ENCODE results near the gene AGRP.
A peak's percentile ranks its signal among the peaks of the same experiment; 100 is the strongest.
"Not testable (repeated sequence)": the region's sequence is repeated elsewhere in the genome, so short reads cannot be mapped to it uniquely, and the experiment has no call there.

The AGRP gene

DNA sequence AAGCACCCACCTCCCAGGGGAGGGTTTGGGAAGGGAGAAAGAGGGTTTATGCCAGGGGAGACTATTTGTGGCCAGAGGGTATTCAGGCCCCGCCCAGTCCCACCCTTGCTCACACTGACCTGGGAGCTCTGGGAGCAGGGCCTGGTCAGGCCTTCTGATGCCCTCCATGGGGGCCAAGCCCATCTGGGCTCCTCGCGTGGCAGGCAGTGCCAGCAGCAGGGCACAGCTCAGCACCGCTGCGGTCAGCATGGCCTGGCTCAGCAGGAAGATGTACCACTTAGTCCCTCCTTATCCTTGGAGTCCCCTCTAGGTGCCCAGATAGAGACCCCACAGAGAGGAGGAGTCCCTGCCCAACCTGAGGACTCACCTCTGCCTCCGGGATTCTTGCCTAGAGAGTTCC, at the start of gene AGRP:
Gene AGRP (minus strand): TSS at position 398 of the 400 bp plus-strand sequence. CDS start 149 bp downstream, at position 249.
- no peak for DNase-seq

- no peak for DNase-seq
These were observed 47.9 kb upstream of the AGRP start for GRCh38 chr16:67531247-67531646.

DNA sequence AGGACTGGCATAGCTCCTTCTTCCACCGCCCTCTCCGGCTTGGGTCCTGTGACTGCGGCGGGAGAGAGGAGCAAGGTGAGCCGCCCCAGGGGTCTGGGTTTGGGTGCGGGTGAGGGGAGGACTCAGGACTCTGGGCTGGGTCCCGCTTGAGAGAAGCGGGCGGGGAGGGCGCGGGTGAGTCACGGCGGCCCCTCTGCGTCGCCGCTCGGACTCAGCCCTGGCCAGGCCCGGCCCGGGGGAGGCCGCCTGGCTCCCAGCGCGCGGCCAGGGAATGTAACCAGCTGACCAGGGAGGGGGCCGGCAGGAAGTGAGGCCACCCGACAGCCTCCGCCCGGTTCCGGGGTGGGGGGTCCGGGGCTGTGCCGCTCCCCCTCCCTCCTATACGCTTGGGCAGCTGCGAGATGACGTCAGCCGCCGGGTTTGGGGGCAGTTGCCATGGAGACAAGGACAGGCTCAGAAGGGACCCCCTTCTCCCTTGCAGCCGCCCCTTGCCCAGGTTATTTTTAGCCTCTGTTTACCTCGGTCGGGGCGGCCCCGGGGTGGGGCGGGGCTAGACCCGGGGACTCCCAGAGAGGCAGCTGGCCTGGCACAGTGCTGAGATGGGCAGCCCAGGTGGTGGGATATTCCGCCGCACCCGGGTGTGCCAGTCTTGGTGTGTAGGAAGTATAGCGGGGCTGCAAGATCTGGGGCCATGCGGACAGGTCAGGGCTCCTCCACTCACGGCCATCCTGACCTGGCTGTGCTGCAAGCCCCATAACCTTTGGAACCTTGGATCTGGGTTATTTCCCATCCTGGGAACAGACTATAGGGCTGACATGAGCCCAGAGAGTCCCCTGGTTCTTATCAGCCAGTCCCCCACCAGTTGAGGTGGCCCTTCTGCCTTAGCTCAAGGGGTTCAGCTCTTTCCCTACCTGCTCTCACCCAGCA, 46.9 kb upstream of the AGRP start:
- DNase-seq, result no peak

DNA sequence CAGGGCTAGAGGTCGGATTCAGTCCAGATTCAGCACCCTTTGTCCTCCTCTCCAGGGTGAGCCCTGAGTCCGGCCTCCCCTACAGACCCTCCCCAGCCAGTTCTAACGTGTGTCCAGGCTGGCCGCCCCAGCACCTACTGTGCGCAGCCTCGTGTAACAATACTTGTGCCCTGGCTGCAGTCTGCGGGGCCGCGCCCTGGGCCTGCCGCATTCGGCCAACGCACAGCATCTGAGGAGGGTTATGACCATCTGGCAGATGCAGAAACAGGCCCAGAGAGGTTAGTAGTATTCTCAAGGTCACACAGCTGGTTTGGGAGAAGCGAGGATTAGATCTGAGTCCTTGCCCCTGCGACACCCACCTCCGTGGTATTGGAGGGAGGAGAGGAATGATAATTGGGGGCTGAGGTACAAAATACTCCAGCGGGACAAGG, 46.2 kb upstream of the AGRP start:
- DNase-seq, result no peak

DNA sequence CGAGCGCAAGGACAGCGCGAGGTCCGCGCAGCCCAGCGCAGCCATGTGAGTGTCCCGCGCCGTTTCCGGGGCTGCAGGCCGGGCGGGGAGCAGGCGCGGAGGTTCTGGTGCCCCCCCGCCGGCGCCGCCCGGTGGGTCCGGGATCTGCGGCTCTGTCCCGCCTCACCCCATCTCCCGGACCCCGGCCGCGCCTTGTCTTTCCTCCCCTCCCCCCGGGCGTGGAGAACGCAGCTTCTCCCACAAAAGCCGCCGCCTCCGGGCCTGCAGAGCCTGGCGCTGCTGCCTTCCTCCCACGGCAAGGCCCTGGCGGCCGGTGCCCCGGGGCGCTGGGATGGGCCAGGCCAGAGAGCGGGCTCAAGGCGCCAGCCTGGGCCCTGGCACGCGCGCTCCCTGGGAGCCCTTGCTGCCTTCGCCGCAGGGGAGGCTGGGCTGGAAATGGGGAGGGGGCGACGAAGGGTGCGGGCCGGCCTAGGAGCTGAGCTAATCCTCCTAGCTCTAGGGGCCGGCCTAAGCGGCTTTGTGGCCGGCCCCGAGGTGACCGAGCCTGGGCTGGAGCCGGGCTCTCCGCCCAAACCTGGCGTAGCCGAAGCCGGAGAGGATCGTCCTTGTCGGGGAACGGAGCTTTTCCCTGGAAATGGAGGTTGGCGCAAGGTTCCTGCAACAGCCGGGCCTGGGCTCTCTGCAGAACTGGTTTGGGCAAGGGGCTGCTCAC, 45.7 kb upstream of the AGRP start:
- peak; percentile 55 to 56 for DNase-seq

- DNase-seq, result peak; percentile 56 to 67
These were observed 45.0 kb upstream of the AGRP start, which contains the start of gene RIPOR1 for GRCh38 chr16:67528222-67528869. RIPOR1 (plus strand) TSS chr16:67528829; CDS start chr16:67538447, 9,618 bp downstream.

GRCh38 chr16:67526149-67526791, 42.9 kb upstream of the AGRP start:
- no peak for DNase-seq

DNA sequence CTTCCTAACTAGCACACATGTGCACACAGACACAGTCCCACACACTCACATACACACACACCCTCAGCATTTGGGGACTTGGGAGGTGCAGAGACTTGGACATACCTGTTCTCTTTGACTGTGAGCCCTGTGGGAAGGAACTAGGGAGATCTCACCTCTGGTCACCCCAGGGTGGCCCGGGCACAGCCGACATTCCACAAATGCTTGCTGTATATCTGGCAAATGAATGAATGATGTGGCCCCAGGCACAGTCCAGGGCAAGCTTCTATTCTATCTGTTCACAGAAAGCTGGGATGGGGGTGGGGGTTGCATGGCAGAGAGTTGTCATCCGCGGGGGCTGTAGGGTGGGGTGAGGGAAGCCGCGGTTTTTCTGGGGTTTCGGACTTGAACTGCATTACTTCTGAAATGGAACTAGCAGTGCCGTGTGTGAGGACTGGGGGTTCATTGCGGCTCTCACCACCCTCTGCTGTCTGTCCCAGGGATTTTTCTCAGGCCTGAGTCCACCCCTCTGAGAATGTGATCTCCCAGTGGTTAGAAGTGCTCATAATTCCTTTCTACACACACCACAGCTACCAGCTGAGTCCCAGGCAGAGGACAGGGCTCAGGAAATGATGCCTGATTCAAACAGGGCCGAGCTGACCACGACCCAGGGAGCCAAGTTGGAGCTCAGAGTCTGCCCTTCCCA, 42.0 kb upstream of the AGRP start:
- no peak for DNase-seq

DNA sequence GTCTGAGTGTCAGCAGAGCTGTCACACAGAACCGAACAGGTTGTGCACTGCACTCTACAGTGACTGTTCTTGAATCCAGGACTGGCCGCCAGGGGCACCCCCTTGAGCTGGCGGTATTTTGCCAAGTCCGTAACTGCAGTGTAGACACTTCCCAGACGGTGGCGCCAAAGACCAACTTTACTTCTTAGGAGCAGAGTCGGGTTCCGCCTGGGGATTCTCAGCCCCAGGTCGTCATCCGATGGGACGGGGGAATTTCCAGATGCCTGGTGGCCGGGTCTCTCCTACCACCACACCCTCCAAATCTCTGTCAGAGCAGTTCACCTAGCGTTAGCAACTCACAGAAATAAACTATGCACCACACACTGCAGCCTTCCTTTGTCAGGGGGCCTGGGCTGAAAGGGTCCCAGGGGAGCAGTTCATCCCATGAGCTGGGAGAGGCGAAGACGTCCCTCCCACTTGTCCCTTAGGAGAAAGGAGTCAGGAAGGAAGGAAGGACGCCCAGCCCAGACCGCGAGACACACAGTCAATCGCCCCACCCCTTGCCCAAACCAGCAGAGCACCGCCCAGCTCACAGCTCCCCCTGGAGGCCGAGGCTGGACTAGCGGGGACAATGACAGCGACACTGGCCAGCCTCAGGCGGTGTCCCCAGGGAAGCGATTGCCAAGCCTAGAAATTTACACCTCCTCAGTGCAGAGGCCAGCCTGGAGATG, 37.9 kb upstream of the AGRP start:
- DNase-seq, result peak; percentile 100

DNA sequence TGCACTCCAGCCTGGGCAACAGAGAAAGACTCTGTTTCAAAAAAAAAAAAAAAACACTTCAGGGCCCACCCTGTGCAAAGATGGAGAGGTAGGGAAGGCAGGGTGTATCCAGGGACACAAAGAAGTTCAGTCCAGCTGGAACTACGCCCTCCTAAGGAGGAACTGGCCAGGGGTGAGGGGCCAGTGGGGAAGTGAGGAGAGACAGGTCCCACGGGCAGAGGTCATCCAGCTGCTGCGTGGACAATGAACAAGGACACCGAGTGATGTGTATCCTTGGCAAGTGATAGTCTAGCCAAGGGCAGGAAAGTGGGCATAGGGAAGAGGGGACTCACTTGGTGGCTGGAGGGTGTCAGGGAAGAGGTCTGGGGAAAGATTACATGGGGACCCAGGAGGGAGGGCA, 35.9 kb upstream of the AGRP start:
- no peak for DNase-seq

- DNase-seq, result no peak
These were observed 35.3 kb upstream of the AGRP start for GRCh38 chr16:67518676-67519075.

GRCh38 chr16:67517661-67518423, 34.5 kb upstream of the AGRP start:
- no peak for DNase-seq

- no peak for DNase-seq
These were observed 33.8 kb upstream of the AGRP start for GRCh38 chr16:67517155-67517445.

GRCh38 chr16:67516296-67517154, 33.2 kb upstream of the AGRP start:
- DNase-seq, result no peak

DNA sequence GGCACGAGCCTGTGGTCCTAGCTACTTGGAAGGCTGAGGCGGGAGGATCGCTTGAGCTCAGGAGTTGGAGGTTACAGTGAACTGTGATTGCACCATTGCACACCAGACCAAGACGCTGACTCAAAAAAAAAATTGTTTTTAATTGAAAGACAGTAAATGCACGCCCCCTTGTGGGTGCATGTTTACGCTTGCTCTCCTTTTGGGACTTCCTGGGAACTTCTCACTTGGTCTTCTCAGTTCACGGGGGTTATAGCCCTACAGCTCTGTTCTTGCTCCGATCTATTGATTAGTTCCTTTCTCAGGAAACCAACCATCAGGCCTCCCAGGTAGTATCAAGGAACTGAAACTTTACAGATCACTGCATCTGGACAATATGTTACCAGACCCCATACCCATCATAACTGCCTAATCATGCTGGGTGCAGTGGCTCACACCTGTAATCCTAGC, 31.1 kb upstream of the AGRP start:
- peak; percentile 86 to 87 for DNase-seq

DNA sequence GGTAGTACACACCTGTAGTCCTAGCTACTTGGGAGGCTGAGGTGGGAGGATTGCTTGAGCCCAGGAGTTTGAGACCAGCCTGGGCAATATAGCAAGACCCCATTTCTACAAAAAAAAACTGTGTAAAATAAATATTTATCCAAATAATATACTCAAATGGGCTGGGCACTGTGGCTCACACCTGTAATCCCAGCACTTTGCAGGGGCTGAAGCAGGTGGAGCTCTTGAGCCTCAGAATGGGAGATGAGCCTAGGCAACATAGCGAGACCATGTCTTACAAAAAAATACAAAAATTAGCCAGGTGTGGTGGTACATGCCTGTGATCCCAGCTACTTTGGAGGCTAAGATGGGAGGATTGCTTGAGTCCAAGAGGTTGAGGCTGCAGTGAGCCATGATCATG, 30.5 kb upstream of the AGRP start:
- not testable (repeated sequence) for DNase-seq

- DNase-seq, result no peak
These were observed 25.7 kb upstream of the AGRP start for GRCh38 chr16:67509016-67509415.

DNA sequence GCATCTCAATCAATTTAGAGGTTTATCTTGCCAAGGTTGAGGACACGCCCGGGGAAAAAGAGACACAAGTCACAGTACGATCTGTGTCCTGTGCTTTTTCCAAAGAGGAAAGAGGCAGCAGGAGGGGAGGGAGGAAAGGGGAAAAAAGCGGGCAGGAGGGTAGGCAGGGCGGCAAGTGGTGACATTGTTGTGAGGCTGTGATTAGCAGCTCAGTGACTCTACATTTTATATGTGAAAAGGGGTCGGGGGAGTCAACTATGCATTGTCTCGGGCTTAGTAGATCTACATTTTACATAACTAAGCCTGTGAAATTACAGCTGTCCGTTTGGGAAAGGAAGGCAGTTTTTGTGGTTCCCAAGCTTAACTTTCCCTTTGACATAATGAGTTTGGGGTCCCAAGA, 23.1 kb upstream of the AGRP start:
- no peak for DNase-seq
